ENCODE measurements around the gene ACLY.
"Not testable (repeated sequence)": the region's sequence is repeated elsewhere in the genome, so short reads cannot be mapped to it uniquely, and the experiment has no call there.

The ACLY gene

GRCh38 chr17:41870097-41870496, 48.7 kb downstream of the ACLY start:
- DNase-seq: no peak

DNA sequence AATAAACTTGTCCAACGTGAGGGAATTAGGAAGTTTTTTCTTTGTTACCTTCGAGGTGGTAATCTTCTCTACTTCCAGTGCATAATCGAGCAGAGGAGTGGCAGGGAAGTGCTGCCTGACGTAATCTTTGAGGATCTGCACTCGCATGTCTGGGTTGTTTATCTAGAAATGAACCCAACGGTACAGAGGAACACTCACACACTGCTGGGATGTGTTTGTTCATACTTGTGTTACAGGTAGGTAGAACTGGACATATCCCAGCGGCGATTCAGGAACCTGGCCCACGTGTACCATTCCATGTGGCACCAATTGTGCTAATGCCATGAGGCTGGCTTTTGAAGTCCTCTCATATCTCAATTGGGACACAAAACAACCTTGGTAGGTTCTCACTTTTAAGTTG, 49.3 kb downstream of the ACLY start:
- DNase-seq: no peak

GRCh38 chr17:41868568-41868967, 50.2 kb downstream of the ACLY start:
- no peak for DNase-seq

GRCh38 chr17:41865596-41865893, 53.2 kb downstream of the ACLY start:
- DNase-seq: no peak

- DNase-seq: peak; percentile 85
Measured at GRCh38 chr17:41864836-41865595, 53.7 kb downstream of the ACLY start, which contains the start of gene KLHL11. TSS of gene KLHL11 (minus strand) at chr17:41865423. CDS start at chr17:41865370, 53 bp downstream.

GRCh38 chr17:41864498-41864835, 54.3 kb downstream of the ACLY start:
- DNase-seq: no peak

DNA sequence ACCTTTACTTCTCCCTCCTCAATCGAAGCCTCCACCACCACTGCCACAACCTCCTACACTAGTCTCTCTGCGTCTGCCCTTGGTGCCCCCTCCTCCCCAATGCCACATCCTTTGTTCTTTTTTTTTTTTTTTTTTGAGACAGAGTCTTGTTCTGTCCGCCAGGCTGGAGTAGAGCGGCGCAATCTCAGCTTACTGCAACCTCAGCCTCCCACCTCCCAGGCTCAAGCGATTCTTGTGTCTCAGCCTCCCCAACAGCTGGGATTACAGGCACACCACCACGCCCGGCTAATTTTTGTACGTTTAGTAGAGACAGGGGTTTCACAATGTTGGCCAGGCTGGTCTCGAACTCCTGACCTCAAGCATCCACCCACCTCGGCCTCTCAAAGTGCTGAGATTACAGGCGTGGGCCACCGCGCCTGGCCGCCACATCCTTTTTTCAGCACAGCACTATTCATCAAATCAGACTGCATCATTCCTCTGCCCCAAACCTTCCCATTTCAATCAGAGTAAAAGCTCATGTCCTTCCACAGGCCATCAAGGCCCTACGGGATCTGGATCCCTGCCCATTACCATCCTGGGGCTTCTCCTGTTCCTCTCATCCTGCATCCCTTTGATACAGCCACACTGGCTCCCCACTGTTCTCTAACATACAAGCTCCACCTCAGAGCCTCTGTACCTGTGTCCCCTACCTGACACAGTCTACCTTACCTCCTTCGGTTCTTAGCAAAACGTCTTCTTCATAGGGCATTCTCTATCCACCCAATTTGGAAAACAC, 55.5 kb downstream of the ACLY start:
- DNase-seq: no peak

GRCh38 chr17:41860254-41860931, 58.4 kb downstream of the ACLY start:
- no peak for DNase-seq

GRCh38 chr17:41851382-41851781, 67.4 kb downstream of the ACLY start:
- not testable (repeated sequence) for DNase-seq

DNA sequence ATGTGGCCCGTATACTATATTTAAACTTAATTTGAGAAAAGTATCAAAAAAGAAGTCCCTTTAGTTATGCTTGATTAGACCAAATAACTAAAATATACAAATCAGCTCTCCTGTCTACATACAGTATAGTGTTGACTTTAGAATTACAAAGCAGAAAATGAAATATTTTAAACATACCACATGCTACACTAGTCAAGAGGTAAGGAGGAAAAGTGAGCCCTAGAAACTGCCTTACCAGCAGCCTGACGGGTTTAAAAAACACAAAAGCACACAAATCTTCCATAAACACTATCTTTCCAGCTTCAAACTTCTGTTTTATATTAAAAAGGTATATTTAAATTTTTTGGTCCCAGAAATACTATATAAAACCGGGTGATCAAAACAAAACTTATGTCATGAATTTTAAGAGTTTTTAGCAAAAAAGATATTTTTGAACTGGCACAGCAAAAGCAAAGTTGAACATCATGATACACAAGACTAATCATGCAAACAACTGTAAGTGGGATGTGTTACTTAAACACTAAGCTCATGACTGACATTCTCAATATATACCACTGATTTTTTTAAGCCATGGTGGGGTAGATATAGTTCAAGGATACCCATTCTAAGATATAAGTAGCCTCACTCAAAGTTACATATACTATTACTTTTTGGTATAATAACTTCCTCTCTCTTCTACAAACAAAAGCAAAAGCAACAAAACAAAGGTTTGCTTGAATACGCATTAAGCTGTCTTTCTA, 69.3 kb downstream of the ACLY start:
- no peak for DNase-seq

- no peak for DNase-seq
Measured at GRCh38 chr17:41848788-41849187, 70.0 kb downstream of the ACLY start.

DNA sequence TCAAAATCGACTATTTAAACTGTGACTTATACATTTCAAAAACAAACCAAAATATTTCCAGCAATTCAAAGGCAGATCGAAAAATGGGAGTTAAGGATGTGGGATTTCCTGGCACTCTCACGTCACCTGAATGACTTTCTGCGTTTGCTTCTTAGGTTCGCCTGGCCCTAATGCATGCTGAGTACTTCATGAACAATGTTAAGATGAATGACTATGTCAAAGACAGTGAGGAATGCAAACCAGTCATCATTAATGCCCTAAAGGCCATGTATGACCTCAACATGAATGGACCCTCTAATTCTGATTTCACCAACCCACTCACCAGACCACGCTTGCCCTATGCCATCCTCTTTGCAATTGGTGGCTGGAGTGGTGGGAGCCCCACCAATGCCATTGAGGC, 73.8 kb downstream of the ACLY start:
- no peak for DNase-seq

DNA sequence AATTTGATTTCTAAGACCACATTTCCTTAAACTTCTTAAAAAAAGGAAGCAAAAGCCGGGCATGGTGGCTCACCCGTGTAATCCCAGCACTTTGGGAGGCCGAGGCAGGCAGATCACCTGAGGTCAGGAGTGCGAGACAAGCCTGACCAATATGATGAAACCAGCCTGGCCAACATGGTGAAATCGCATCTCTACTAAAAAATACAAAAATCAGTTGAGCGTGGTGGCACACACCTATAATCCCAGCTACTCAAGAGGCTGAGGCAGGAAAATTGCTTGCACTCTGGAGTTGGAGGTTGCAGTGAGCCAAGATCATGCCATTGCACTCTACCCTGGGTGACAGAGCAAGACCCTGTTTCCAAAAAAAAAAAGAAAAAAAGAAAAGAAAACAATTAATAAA, 78.0 kb downstream of the ACLY start:
- not testable (repeated sequence) for DNase-seq

- not testable (repeated sequence) for DNase-seq
Measured at GRCh38 chr17:41839448-41839847, 79.3 kb downstream of the ACLY start.

DNA sequence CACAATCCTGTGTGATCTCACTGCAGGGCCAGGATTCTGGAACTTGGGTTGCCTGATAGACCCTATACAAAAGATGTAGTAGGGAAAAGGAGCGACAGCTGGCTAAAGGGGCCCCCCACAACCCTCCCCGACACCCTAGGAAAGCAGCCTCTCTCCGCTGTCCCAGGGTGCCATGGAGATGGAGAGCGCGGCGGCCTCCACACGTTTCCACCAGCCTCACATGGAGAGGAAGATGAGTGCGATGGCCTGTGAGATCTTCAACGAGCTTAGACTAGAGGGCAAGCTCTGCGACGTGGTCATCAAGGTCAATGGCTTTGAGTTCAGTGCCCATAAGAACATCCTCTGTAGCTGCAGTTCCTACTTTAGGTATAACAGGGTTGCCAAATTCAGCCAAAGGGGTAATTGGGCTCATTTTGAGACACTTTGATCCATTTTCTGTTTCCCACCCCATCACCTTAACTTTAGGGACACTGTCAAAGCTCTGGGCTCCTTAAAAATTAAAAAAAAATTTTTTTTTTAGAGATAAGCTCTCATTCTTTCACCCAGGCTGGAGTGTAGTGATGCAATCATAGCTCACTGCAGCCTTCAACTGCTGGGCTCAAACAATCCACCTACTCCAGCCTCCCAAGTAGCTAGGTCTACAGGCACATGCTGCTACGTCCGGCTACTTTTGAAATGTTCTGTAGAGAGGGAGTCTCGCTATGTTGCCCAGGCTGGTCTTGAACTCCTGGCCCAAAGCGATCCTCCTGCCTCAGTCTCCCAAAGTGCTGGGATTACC, 80.8 kb downstream of the ACLY start, which contains the start of gene KLHL10:
TSS of gene KLHL10 (plus strand) at position 65 of the 778 bp plus-strand sequence. CDS start at position 173, 108 bp downstream.
- DNase-seq: no peak

DNA sequence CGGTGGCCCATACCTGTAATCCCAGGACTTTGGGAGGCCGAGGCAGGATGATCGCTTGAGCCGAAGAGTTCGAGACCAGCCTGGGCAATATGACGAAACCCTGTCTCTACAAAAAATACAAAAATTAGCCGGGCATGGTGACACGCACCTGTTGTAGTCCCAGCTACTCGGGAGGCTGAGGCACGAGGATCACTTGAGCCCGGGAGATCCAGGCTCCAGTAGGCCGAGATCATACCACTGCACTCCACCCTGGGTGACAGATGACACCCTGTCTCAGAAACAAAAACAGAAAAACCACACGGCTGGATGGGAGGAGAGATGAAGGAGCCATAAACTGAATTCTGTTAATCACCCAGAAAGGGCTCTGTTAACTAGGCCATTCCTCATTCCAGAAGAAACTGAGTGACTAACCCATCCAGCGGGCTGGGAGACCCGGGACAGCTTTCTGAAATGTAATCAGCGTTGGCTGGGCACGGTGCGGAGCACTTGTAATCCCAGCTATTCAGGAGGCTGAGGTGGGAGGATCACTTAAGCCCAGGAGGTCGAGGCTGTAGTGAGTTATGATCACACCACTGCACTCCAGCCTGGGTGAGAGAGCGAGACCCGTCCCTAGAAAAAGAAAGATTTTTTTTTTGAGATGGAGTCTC, 82.1 kb downstream of the ACLY start:
- no peak for DNase-seq

- DNase-seq: peak; percentile 58
Measured at GRCh38 chr17:41835800-41836549, 82.8 kb downstream of the ACLY start, which contains the start of gene NT5C3B. TSS of gene NT5C3B (minus strand) at chr17:41836232. CDS start at chr17:41836193, 39 bp downstream.

GRCh38 chr17:41835214-41835799, 83.4 kb downstream of the ACLY start:
- DNase-seq: no peak

GRCh38 chr17:41829961-41830360, 88.8 kb downstream of the ACLY start:
- not testable (repeated sequence) for DNase-seq

GRCh38 chr17:41825175-41825845, 93.4 kb downstream of the ACLY start:
- DNase-seq: no peak

Data from stimulated activated CD4-positive, alpha-beta T cell treated with anti-CD3 and anti-CD28 coated beads, Interleukin-12 subunit alpha, Interleukin-12 subunit beta, amount 100 ng/mL, for 4 hours (primary cell).